Measurements from ENCODE around the gene GRM4. TPM values are rescaled to one million over a fixed set of nuclear protein-coding genes. Genes with fewer than 3 reads are reported as not detected.

The GRM4 gene
- polyA plus RNA-seq, 1 experiment, result 0.06 TPM

- ChIA-PET POLR2A (no interaction called here), CTCF (no interaction called here)
- Histone ChIP-seq H3K4me3 (ENCODE audit: low read depth, low read length) (no peak overlapping the region), H3K36me3 (ENCODE audit: control insufficient read depth, insufficient read depth, low read length) (no peaks in the 10 kb centered on the region), H3K27me3 (ENCODE audit: control insufficient read depth, insufficient read depth, low read length) (peaks cover 15% of the 10 kb centered on the region)
- TF ChIP-seq, protein P1, sequence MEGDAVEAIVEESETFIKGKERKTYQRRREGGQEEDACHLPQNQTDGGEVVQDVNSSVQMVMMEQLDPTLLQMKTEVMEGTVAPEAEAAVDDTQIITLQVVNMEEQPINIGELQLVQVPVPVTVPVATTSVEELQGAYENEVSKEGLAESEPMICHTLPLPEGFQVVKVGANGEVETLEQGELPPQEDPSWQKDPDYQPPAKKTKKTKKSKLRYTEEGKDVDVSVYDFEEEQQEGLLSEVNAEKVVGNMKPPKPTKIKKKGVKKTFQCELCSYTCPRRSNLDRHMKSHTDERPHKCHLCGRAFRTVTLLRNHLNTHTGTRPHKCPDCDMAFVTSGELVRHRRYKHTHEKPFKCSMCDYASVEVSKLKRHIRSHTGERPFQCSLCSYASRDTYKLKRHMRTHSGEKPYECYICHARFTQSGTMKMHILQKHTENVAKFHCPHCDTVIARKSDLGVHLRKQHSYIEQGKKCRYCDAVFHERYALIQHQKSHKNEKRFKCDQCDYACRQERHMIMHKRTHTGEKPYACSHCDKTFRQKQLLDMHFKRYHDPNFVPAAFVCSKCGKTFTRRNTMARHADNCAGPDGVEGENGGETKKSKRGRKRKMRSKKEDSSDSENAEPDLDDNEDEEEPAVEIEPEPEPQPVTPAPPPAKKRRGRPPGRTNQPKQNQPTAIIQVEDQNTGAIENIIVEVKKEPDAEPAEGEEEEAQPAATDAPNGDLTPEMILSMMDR (IDR thresholded peaks at IDR 0.05; ENCODE audit: insufficient read depth, low read depth, low read length), result no peak
- no peak for DNase-seq (ENCODE audit: low read depth)
Observed at GRCh38 chr6:34049395-34050342, 96.2 kb downstream of the GRM4 start.

- DNase-seq (ENCODE audit: low read depth), result no peak
- H3K4me3 ChIP-seq (ENCODE audit: low read depth, low read length), result no peak overlapping the region
- ChIA-PET CTCF (interaction anchor here (0.7 to 1.6 kb wide), 4 partner anchors 10 to 281 kb away, joined by 3 to 10 read pairs (median 6); no protein-coding TSS in a partner anchor), POLR2A (no interaction called here)
- H3K36me3 ChIP-seq (ENCODE audit: control insufficient read depth, insufficient read depth, low read length), result no peaks in the 10 kb centered on the region
- H3K27me3 ChIP-seq (ENCODE audit: control insufficient read depth, insufficient read depth, low read length), result peaks cover 15% of the 10 kb centered on the region
- TF ChIP-seq, protein P1 (IDR thresholded peaks at IDR 0.05; ENCODE audit: insufficient read depth, low read depth, low read length), result no peak
Observed at GRCh38 chr6:34047913-34048867, 97.7 kb downstream of the GRM4 start.

DNA sequence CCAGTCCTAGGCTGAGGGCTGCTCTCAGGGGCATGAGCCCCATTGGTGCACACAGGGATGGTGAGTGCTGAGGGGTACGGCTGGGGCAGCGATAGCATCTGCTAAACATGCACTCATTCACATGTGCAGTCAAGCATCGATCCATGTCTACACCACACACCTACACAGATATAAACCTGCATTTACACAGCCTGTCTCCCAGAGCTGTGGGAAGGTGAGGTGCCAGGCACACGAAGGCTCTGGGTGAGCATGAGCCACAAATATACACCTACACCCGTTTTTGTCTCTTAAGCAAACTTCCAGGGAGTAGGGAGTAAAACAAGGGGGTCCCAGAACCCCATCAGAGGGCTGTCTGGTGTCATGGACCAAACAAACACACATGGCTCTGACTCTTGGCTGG lies 99.3 kb downstream of the GRM4 start:
- POLR2A ChIA-PET, result no interaction called here
- no peak overlapping the region for H3K4me3 ChIP-seq (ENCODE audit: low read depth, low read length)
- peaks cover 9% of the 10 kb centered on the region for H3K27me3 ChIP-seq (ENCODE audit: control insufficient read depth, insufficient read depth, low read length)
- CTCF ChIA-PET, result interaction anchor here (0.9 to 2.0 kb wide), 2 partner anchors 8 to 9 kb away, joined by 3 to 9 read pairs; no protein-coding TSS in a partner anchor
- TF ChIP-seq, protein P1 (IDR thresholded peaks at IDR 0.05; ENCODE audit: insufficient read depth, low read depth, low read length), result no peak
- H3K36me3 ChIP-seq (ENCODE audit: control insufficient read depth, insufficient read depth, low read length), result no peaks in the 10 kb centered on the region
- no peak for DNase-seq (ENCODE audit: low read depth)

- ChIA-PET POLR2A (no interaction called here), CTCF (interaction anchor here (1.0 to 2.0 kb wide), 2 partner anchors 9 to 18 kb away, joined by 5 to 9 read pairs; no protein-coding TSS in a partner anchor)
- TF ChIP-seq, protein P1 (IDR thresholded peaks at IDR 0.05; ENCODE audit: insufficient read depth, low read depth, low read length), result no peak
- Histone ChIP-seq H3K4me3 (ENCODE audit: low read depth, low read length) (no peak overlapping the region), H3K36me3 (ENCODE audit: control insufficient read depth, insufficient read depth, low read length) (no peaks in the 10 kb centered on the region), H3K27me3 (ENCODE audit: control insufficient read depth, insufficient read depth, low read length) (peaks cover 9% of the 10 kb centered on the region)
- no peak for DNase-seq (ENCODE audit: low read depth)
Observed at GRCh38 chr6:34045771-34046170, 100.1 kb downstream of the GRM4 start.

All from BJ (cell line).